ENCODE results near the gene CHMP6. TPM values are rescaled to one million over a fixed set of nuclear protein-coding genes. Genes with fewer than 3 reads are reported as not detected.

CHMP6 gene
- total and polyA plus RNA-seq, 4 donors = 9.6 to 24.0 (median 16.7) TPM

DNA sequence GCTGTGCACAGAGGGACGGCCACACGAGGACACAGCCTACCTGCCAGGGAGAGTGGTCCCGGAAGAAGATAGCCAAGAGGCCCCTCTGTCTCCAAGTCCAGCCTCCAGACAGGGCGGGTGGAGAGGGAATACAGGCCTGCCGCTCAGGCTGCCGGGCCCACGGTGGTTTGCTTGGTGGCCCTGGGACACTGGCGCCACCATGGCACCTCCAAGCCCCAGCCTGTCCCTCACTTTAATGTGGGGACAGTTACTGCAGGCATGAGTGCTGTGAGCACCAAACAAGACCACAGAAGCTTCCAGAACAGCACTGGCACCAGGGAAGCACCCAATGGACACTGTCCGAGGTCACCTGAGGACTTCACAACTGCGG lies 22.0 kb upstream of the CHMP6 start (continued):
- TF ChIP-seq, protein P1, sequence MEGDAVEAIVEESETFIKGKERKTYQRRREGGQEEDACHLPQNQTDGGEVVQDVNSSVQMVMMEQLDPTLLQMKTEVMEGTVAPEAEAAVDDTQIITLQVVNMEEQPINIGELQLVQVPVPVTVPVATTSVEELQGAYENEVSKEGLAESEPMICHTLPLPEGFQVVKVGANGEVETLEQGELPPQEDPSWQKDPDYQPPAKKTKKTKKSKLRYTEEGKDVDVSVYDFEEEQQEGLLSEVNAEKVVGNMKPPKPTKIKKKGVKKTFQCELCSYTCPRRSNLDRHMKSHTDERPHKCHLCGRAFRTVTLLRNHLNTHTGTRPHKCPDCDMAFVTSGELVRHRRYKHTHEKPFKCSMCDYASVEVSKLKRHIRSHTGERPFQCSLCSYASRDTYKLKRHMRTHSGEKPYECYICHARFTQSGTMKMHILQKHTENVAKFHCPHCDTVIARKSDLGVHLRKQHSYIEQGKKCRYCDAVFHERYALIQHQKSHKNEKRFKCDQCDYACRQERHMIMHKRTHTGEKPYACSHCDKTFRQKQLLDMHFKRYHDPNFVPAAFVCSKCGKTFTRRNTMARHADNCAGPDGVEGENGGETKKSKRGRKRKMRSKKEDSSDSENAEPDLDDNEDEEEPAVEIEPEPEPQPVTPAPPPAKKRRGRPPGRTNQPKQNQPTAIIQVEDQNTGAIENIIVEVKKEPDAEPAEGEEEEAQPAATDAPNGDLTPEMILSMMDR (IDR thresholded peaks at IDR 0.05; ENCODE audit: low read depth, low read length, missing input control) = no peak
- TF ChIP-seq NR2F2 (IDR thresholded peaks at IDR 0.05) (no peak), FOXA2 (IDR thresholded peaks at IDR 0.05) (no peak), GABPA (IDR thresholded peaks at IDR 0.05 in 1 of 2, conservative IDR thresholded peaks at IDR 0.05 in 1 of 2) (no peak), JUND (IDR thresholded peaks at IDR 0.05) (no peak), YY1 (IDR thresholded peaks at IDR 0.05) (no peak)
- TF ChIP-seq, protein P2, sequence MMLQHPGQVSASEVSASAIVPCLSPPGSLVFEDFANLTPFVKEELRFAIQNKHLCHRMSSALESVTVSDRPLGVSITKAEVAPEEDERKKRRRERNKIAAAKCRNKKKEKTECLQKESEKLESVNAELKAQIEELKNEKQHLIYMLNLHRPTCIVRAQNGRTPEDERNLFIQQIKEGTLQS (IDR thresholded peaks at IDR 0.05) = no peak

DNA sequence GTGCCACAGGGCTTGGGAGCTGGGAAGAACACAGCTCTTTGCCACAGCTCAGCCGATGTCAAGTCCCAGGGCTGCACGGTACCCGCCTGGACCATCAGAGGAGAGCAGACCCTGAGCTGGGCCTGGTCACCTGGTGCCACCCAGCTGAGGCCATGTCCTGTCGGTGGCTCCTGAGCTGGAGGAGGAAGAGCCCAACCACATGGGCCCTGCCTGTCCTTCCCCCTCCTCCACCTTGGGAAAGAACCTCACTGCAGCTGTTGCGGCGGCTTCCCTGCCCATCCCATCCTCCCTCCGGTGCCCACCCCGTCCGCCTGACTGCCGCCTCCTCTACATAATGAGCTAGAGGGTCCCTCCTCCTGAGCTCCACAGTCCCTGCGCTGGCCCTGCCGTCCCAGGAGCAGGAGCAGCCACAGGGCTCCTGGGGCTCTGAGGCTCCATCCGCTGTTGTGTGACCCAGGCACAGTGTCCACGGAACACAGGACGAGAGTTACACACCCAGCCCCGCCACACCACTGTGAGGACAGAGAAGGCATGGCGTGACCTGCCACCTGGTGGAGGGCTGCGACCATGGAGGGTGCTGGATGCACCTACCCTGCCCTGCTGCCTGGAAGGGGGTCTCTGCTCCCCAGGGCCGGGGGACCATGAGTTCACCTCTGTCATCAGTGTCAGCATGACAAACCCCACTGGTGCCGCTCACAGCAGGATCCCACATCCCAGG lies 21.4 kb upstream of the CHMP6 start:
- H3K4me3 ChIP-seq (ENCODE audit: low read depth in 1 of 3, low read length in 3 of 3) = no peak overlapping the region
- DNase-seq (ENCODE audit: low spot score) = no peak
- WGBS = 49% methylated on average over 20 of the region's 20 CpGs
- no peak overlapping the region for H3K27ac ChIP-seq (ENCODE audit: low read depth in 1 of 2, low read length in 2 of 2)
- H3K27me3 ChIP-seq (ENCODE audit: control insufficient read depth in 4 of 4, insufficient read depth in 4 of 4, low read length in 3 of 4) = no peaks in the 10 kb centered on the region
- no peak overlapping the region for H3K9ac ChIP-seq (ENCODE audit: low read depth in 1 of 2, low read length in 2 of 2)
- no peaks in the 10 kb centered on the region for H3K36me3 ChIP-seq (ENCODE audit: control insufficient read depth in 4 of 4, insufficient read depth in 3 of 4, low read depth in 1 of 4, low read length in 3 of 4)
- H3K9me3 ChIP-seq (ENCODE audit: control insufficient read depth in 4 of 4, low read length in 3 of 4) = no peaks in the 10 kb centered on the region
- peaks cover 0 to 4% (median 1%) of the 10 kb centered on the region in 4 donors for H3K4me1 ChIP-seq (ENCODE audit: control insufficient read depth in 4 of 4, insufficient read depth in 4 of 4, low read length in 3 of 4)
- TF ChIP-seq, protein P3, sequence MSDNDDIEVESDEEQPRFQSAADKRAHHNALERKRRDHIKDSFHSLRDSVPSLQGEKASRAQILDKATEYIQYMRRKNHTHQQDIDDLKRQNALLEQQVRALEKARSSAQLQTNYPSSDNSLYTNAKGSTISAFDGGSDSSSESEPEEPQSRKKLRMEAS (IDR thresholded peaks at IDR 0.05) = no peak
- TF ChIP-seq, protein P4, sequence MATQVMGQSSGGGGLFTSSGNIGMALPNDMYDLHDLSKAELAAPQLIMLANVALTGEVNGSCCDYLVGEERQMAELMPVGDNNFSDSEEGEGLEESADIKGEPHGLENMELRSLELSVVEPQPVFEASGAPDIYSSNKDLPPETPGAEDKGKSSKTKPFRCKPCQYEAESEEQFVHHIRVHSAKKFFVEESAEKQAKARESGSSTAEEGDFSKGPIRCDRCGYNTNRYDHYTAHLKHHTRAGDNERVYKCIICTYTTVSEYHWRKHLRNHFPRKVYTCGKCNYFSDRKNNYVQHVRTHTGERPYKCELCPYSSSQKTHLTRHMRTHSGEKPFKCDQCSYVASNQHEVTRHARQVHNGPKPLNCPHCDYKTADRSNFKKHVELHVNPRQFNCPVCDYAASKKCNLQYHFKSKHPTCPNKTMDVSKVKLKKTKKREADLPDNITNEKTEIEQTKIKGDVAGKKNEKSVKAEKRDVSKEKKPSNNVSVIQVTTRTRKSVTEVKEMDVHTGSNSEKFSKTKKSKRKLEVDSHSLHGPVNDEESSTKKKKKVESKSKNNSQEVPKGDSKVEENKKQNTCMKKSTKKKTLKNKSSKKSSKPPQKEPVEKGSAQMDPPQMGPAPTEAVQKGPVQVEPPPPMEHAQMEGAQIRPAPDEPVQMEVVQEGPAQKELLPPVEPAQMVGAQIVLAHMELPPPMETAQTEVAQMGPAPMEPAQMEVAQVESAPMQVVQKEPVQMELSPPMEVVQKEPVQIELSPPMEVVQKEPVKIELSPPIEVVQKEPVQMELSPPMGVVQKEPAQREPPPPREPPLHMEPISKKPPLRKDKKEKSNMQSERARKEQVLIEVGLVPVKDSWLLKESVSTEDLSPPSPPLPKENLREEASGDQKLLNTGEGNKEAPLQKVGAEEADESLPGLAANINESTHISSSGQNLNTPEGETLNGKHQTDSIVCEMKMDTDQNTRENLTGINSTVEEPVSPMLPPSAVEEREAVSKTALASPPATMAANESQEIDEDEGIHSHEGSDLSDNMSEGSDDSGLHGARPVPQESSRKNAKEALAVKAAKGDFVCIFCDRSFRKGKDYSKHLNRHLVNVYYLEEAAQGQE (IDR thresholded peaks at IDR 0.05) = no peak
- peak in 1 of 2 donors; percentile 54 for TF ChIP-seq RAD21 (IDR thresholded peaks at IDR 0.05)
- TF ChIP-seq, protein P1 (IDR thresholded peaks at IDR 0.05; ENCODE audit: low read depth, low read length, missing input control) = peak; percentile 19
- no peak for TF ChIP-seq RXRA (IDR thresholded peaks at IDR 0.05)
- TF ChIP-seq GABPA (IDR thresholded peaks at IDR 0.05 in 1 of 2, conservative IDR thresholded peaks at IDR 0.05 in 1 of 2) = no peak
- no peak for TF ChIP-seq SP1 (IDR thresholded peaks at IDR 0.05)

All from liver (tissue), 9 donors.